Transverse colon (tissue), 4 donors: ENCODE data around the gene NRG2.

ENCODE experiments used
- CTCF ChIP-seq, 5 experiments: fragments of 200-600 bp in 3 of 5; fragments of 450-650 bp in 2 of 5; sonication (generic) in 3 of 5; IDR thresholded peaks; 1 replicate in 2 of 5; 2 replicates in 3 of 5; pipeline ENCODE4 v1.5.1; 2016 to 2017; ENCODE audit warnings: antibody characterized with exemption in 5 of 5, inconsistent platforms in 3 of 5, mild to moderate bottlenecking in 2 of 5, moderate library complexity in 1 of 5
- POLR2A ChIP-seq: fragments of 450-650 bp; IDR thresholded peaks from one replicate; pipeline ENCODE4 v1.6.1; 2016; ENCODE audit warnings: antibody characterized with exemption, mild to moderate bottlenecking, moderate library complexity
- POLR2AphosphoS5 ChIP-seq, 3 donors: sonication (generic); formaldehyde crosslinking; IDR thresholded peaks; one replicate each; pipeline ENCODE4 v1.6.1; 2016; ENCODE audit warnings: antibody characterized with exemption in 3 of 3

- no peak for TF ChIP-seq CTCF (IDR thresholded peaks at IDR 0.05)
- no peak for TF ChIP-seq POLR2AphosphoS5 (IDR thresholded peaks at IDR 0.05)
- TF ChIP-seq POLR2A: no peak
These were observed 33.7 kb upstream of the NRG2 start for GRCh38 chr5:140076788-140077187.
